ENCODE data around the gene YPEL1. TPM values are rescaled to one million over a fixed set of nuclear protein-coding genes. Genes with fewer than 3 reads are reported as not detected.
A peak's percentile ranks its signal among the peaks of the same experiment; 100 is the strongest.

YPEL1 gene
- total and polyA plus RNA-seq, 2 of the 13 experiments (the other 11 are each of a cell fraction or from before 2014, with no cell fraction given): 0.33 to 2.5 TPM

DNA sequence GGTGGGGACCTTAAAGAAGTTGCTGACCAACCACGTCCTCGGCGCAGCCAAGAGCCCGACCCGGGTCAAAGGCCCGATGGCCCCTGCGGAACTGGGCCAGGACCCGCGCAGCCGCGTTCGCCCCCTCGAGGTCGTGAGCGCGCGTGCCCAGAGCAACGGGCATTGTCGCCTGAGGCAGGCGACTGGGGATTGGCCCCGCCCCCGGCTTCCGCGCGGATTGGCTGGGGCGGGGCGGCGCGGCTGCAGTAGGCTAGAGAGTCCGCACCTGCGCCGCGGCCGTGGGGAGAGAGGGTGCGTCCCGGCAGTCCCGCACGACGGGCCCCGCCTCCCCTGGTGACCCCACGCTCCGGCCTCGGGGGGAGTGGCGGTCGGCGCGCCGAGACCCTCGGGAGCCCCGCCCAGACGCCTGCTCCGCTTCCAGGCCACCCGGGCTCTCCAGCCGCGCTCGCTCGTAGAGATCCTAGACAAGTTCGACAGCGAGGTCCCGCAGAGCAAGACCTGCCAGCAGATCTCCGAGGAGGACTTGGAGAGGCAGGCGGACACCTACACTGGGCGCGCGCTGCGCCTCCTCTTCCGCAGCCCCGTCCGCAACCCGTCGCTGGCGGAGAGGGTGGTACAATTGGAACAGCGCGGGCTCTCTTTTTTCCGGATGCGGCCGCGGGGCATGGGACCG is 78.1 kb downstream of the YPEL1 start (continued):
- TF ChIP-seq, protein P1, sequence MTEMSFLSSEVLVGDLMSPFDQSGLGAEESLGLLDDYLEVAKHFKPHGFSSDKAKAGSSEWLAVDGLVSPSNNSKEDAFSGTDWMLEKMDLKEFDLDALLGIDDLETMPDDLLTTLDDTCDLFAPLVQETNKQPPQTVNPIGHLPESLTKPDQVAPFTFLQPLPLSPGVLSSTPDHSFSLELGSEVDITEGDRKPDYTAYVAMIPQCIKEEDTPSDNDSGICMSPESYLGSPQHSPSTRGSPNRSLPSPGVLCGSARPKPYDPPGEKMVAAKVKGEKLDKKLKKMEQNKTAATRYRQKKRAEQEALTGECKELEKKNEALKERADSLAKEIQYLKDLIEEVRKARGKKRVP (CRISPR knock-in tag; IDR thresholded peaks at IDR 0.05): no peak
- TF ChIP-seq ZNF629 (CRISPR knock-in tag; conservative IDR thresholded peaks at IDR 0.05) (peak; percentile 32), CHD4 (IDR thresholded peaks at IDR 0.05; ENCODE audit: borderline replicate concordance, low read length) (no peak), MTA3 (CRISPR knock-in tag; IDR thresholded peaks at IDR 0.05) (no peak), NFKBIZ (CRISPR knock-in tag; IDR thresholded peaks at IDR 0.05) (no peak), ZNF709 (CRISPR knock-in tag; IDR thresholded peaks at IDR 0.05) (peak; percentile 92), ZNF713 (CRISPR knock-in tag; IDR thresholded peaks at IDR 0.05) (peak; percentile 40; the same call in 1 of the 2 replicates), FIP1L1 (IDR thresholded peaks at IDR 0.05; ENCODE audit: borderline replicate concordance, insufficient read depth, low read depth, low read length) (no peak), TARDBP (CRISPR knock-in tag; IDR thresholded peaks at IDR 0.05) (0 out of 2 replicates have a peak, but pooled peaks have one; percentile 26), ZNF33B (CRISPR knock-in tag; IDR thresholded peaks at IDR 0.05) (no peak), NPAS2 (CRISPR knock-in tag; IDR thresholded peaks at IDR 0.05; ENCODE audit: borderline replicate concordance) (no peak)
- TF ChIP-seq, protein P2, sequence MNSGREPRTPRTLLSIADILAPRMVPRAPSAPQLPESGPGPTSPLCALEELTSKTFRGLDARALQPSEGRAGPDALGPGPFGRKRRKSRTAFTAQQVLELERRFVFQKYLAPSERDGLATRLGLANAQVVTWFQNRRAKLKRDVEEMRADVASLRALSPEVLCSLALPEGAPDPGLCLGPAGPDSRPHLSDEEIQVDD (CRISPR knock-in tag; IDR thresholded peaks at IDR 0.05; ENCODE audit: borderline replicate concordance): peak; percentile 84; the same call in 1 of the 2 replicates
- TF ChIP-seq, protein P3, sequence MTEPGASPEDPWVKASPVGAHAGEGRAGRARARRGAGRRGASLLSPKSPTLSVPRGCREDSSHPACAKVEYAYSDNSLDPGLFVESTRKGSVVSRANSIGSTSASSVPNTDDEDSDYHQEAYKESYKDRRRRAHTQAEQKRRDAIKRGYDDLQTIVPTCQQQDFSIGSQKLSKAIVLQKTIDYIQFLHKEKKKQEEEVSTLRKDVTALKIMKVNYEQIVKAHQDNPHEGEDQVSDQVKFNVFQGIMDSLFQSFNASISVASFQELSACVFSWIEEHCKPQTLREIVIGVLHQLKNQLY (CRISPR knock-in tag; IDR thresholded peaks at IDR 0.05): 0 out of 2 replicates have a peak, but pooled peaks have one; percentile 37
- TF ChIP-seq, protein P4, sequence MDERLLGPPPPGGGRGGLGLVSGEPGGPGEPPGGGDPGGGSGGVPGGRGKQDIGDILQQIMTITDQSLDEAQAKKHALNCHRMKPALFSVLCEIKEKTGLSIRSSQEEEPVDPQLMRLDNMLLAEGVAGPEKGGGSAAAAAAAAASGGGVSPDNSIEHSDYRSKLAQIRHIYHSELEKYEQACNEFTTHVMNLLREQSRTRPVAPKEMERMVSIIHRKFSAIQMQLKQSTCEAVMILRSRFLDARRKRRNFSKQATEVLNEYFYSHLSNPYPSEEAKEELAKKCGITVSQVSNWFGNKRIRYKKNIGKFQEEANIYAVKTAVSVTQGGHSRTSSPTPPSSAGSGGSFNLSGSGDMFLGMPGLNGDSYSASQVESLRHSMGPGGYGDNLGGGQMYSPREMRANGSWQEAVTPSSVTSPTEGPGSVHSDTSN (CRISPR knock-in tag; IDR thresholded peaks at IDR 0.05): no peak
- TF ChIP-seq, protein P5, sequence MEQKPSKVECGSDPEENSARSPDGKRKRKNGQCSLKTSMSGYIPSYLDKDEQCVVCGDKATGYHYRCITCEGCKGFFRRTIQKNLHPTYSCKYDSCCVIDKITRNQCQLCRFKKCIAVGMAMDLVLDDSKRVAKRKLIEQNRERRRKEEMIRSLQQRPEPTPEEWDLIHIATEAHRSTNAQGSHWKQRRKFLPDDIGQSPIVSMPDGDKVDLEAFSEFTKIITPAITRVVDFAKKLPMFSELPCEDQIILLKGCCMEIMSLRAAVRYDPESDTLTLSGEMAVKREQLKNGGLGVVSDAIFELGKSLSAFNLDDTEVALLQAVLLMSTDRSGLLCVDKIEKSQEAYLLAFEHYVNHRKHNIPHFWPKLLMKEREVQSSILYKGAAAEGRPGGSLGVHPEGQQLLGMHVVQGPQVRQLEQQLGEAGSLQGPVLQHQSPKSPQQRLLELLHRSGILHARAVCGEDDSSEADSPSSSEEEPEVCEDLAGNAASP (CRISPR knock-in tag; IDR thresholded peaks at IDR 0.05; ENCODE audit: borderline replicate concordance): peak; percentile 52; the same call in 1 of the 2 replicates
- TF ChIP-seq, protein P6, sequence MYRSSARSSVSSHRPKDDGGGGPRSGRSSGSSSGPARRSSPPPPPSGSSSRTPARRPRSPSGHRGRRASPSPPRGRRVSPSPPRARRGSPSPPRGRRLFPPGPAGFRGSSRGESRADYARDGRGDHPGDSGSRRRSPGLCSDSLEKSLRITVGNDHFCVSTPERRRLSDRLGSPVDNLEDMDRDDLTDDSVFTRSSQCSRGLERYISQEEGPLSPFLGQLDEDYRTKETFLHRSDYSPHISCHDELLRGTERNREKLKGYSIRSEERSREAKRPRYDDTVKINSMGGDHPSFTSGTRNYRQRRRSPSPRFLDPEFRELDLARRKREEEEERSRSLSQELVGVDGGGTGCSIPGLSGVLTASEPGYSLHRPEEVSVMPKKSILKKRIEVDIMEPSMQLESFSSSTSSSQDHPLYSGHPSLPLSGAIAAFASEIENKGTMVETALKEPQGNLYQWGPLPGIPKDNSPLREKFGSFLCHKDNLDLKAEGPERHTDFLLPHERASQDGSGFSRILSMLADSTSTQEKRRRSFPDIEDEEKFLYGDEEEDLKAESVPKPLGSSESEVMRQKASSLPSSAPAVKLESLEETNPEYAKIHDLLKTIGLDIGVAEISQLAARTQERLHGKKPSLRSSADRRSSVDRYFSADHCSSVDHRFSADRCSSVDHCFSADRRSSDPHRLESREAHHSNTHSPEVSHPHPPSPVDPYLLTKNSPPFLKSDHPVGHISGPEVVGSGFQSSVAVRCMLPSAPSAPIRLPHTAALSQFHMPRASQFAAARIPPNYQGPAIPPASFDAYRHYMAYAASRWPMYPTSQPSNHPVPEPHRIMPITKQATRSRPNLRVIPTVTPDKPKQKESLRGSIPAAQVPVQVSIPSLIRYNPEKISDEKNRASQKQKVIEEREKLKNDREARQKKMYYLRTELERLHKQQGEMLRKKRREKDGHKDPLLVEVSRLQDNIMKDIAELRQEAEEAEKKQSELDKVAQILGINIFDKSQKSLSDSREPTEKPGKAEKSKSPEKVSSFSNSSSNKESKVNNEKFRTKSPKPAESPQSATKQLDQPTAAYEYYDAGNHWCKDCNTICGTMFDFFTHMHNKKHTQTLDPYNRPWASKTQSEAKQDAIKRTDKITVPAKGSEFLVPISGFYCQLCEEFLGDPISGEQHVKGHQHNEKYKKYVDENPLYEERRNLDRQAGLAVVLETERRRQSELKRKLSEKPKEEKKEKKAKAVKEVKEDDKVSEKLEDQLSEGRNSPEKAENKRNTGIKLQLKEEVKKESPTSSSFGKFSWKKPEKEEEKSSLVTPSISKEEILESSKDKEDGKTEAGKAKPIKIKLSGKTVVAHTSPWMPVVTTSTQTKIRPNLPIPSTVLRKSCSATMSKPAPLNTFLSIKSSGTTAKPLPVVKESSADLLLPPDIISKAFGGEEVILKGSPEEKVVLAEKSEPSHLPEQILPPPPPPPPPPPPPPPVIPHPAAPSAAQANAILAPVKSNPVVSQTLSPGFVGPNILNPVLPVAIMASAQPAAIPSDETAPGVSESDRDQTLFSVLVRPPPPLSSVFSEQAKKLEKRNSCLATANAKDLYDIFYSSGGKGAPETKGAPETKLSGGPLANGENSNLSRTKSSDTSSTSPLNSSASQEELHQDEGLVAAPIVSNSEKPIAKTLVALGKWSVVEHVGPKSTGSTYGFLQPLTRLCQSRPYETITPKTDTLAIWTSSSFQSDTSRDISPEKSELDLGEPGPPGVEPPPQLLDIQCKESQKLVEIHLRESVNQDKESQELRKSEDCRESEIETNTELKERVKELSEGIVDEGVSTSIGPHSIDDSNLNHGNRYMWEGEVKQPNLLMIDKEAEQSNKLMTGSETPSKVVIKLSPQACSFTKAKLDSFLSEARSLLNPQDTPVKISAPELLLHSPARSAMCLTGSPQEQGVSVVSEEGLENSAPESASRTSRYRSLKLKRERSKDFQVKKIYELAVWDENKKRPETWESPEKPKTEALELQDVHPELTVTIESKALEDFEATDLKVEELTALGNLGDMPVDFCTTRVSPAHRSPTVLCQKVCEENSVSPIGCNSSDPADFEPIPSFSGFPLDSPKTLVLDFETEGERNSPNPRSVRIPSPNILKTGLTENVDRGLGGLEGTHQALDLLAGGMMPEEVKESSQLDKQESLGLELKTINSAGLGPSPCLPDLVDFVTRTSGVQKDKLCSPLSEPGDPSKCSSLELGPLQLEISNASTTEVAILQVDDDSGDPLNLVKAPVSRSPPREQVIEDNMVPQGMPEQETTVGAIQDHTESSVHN (CRISPR knock-in tag; IDR thresholded peaks at IDR 0.05): no peak

Measured in HepG2 (cell line).